GM19351 (cell line): ENCODE measurements around the gene GALNT14.
A peak's percentile ranks its signal among the peaks of the same experiment; 100 is the strongest.

Source experiments
- ATAC-seq: cut with Tn5 transposase; IDR thresholded peaks from one replicate; pipeline ENCODE4 v1.9.1; 2021; ENCODE audit warnings: mild to moderate bottlenecking, moderate library complexity; ENCODE audit not compliant: unreplicated experiment

Gene GALNT14

DNA sequence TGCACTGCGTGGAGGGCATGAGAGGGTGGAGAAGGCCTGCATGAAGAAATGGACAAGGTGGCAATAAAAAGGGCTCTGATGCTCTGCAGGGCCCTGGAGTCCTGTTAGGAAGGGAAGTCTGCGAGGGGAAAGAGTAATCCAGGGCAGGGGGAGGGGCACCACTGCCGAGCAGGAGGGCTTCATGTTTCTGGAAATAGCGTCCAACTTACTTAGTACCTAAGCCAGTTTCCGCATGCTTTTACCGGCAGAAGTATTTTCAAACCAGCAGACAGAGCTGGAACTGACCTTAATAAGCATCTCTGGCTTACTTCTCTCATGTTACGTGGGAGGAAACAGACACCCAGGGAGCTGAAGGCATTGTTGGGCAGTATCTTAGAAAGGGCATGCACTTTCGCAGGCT is 156.7 kb downstream of the GALNT14 start:
- ATAC-seq = no peak

DNA sequence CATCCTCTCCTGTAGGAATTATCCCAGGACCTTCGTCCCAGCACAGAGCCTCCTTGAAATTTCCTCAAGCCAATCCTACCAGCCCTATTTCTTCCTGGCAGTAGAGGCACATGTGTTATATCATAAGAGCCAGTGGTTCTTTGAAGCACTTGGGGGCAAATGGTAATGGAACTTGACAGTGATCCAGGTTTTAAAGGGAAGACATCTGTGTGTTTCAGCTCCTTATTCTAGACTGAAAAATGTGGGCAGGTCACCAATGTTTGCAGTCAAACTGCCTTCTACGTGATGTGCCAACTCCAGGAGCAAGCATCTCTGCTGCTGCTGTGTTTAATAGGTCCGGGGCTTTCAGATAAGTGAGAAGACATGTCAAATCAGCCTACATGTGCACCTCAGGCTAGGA is 157.1 kb downstream of the GALNT14 start:
- no peak for ATAC-seq

DNA sequence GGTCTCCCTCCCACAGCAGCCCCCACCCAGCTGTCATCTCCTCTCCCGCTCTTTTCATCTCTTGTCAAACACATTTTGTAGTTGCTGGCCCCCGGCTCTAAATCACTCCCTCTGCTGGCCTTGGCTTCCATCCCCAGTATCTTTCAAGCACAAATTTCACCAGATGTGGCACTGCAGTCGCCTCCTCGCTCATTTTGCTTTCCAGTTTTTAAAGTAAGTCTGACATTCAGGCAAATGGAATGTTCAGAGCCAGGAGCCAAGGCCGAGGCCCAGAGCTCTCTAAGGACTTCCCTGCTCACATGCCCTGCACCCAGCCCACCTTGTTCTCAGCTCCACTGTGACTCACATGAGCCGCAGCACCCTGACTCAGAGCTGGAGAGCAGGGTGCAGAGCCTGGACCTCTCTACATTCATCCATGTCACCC is 158.4 kb downstream of the GALNT14 start:
- no peak for ATAC-seq

DNA sequence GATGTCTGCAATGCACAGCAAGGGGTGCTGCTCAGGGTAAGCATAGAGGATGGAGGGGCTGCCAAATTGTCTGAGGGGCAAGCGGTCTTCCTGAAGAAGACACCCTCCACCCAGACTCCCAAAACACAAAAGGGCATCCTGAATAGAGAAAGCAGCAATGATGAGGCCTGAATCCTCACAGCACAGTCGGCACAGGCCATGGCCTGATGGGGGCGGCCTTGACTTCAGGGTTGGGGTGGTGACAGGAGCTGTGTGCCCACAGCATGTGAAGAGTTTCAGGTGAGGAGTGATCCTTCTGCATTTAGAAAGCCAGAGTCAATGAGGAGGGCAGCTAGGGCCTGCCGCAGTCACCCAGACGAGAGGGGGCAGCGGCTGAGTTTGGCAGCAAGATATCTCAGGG is 159.4 kb downstream of the GALNT14 start:
- no peak for ATAC-seq

DNA sequence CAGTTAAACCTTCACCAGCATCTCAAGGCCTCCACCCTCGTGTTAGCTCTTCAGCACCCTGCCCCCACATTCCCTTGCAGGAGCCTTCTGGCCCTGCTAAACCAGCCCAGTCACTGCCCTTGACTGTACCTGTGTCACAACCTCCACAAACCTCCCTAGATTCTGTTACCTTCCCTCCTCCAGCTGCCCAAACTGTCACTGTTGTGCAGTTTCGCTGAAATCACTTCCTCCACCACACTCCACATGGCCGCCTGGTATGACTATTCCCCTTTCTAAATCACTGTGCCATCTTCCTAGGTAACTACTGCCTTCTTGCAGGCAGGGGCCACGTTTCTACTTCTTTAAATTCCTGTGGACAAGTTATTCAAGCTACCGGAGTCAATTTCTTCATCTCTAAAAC is 160.2 kb downstream of the GALNT14 start:
- peak; percentile 73 for ATAC-seq

DNA sequence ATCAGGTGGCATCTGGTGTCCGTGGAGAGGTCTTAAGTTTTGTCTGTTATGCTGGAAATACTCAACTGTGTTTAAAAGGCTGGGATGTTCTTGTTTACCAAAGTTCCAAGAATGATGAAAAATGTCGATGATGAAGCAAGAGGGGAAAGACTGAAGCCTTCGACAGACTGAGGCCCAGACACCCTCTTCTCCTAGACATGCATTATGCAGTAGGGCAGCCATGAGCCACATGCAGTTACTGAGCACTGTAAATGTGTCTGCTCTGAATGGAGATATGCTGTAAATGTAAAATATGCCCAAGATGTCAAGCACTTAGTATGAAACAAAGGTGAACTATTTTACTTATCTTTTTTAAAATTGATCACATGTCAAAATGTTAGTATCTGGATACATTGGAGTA is 163.1 kb downstream of the GALNT14 start:
- no peak for ATAC-seq

DNA sequence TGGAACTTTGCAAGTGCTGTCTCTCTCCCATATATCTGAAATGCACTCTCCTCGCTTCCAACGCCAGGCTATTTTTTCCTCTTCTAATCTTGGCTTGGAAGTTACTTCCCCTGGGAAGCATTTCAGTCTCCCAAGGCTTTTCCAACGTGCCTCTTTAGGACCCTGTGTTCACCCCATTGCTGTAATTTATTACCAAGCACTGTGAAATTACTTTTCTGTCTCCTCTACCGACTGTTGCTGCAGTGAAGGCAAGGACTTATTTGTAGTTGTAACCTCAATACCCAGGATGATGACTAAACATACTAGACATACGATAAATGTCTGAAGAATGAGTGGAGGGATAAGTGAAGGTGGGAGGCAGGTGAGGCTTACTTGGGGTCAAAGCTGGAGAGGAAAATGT is 163.7 kb downstream of the GALNT14 start:
- no peak for ATAC-seq

DNA sequence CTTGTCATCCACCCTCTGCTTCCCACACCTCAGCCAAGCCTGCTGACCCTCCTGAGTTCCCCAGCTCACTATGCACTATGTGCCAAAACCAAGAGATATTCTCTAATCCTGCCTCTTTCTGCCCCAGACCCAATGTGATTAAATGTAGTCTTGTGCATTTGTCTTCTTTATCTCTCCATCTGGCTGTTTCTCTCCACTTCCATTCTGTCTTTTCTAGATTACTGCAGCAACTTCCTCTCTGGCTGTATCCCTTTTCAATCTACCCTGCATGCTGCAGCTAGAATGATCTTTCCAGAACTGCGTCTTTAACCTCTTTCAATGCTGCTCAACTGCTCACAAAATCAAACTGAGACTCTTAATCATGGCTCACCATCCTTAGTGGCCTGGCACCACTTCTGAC is 164.1 kb downstream of the GALNT14 start:
- no peak for ATAC-seq

DNA sequence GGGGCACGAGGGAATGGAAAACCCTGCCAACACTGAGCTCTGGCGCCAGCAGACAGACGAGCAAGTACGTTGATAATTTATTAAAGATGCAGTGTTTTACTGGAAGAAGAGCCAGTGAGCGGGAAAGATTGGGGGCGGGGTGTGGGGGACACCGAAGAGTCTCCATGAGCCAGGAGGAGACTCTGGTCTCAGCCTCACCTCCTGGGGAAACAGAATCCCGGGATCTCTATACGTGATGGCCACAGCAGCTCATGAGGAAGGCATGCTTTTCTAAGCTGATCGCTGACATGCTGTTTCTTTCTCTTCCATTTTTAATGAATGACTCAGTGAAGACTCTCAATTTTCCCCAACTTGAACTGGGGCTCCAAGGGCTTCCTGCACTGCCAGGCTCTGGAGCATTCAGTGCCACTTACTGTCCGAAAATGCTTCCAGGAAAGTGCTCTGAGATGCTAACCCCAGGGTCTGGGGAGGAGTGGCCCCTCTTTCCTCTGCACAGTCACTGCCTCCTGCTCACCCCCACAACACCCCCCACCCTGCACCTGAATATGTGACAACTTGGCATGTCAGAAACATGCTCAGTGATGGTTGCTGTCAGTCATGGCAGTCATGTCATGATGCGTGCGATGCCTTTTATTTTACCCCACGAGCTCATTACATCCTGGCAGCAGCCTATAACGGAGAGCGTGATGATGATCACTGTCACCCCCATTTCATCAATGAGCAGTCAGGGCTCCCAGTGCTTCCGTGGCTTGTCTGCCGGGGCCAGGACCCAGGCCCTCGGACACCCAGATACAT is 166.8 kb downstream of the GALNT14 start:
- ATAC-seq = no peak

DNA sequence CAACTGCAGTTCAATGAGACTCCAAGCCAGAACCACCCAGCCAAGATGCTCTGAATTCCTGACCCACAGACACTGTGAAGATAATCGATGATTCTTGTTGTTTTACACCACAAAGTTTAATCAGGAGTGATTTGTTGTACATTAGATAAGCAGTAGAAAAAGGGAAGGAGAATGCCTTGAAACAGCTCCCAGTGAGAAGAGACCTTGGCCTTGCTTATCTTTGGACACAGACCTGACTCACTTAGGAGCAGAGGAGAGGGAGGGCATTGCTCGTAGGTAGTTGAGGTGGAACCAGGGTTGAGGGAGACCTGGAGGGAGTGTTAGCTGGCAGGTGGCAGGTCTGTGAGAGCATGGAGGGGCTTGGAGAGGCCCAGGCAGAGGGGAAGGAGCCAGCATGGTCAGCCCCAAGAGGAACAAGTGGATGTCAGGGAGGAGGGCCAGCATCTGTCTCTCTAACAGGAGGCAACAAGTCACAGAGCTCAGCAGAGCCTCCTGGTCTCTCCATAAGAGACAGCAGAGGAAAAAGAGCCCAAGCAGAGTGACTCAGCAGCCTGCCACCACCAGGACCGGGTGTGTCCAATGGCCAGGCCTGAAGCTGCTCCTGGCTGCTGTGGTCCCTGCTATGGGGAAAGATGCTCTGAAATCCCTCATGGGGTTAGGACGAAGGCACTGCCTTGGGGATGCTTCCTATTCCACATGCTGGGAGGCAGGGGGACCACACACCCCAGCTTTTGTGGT is 169.4 kb downstream of the GALNT14 start:
- ATAC-seq = no peak

DNA sequence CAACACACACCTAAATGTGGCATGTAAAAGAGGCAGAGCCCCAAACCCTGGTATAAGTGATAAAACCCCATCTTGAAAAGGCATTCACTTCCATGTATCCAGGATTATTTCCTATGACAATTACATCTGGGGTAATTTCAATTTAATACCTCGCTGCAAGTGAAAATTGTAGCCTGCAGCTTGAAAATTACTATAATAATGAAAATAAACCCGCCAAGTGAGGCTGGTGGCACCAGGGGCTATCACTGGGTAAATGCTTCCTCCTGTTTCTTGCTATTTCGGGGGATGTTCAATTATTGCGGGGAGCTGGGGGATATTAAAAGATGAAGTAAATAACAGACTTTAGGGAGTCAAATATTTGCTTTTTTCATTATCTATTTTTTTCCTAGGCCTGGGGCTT is 171.5 kb downstream of the GALNT14 start:
- no peak for ATAC-seq

DNA sequence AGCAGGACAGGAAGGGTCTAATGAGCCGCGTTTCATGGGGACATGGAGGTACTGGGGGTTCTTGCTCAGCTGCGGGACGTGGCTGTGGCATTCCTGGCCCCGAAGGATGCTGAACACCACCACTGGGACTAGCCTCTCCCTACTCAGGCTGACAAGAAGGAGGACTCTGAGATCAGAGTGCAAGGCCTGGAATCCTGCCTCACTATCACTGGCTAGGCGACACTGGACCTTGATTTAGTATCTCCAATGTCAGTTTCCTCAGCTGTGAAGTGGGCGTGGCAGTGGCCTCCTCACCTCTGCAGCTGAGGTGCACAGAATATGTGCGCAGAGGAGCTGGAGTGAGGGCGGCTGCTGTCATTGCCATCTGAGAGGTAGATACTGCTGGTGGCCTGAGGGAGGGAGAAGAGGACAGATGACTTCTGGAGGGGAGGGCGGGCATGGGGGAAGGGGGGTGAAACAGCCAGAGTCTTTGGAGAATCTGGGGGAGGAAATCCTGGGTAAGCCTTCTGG is 173.2 kb downstream of the GALNT14 start:
- ATAC-seq = no peak

DNA sequence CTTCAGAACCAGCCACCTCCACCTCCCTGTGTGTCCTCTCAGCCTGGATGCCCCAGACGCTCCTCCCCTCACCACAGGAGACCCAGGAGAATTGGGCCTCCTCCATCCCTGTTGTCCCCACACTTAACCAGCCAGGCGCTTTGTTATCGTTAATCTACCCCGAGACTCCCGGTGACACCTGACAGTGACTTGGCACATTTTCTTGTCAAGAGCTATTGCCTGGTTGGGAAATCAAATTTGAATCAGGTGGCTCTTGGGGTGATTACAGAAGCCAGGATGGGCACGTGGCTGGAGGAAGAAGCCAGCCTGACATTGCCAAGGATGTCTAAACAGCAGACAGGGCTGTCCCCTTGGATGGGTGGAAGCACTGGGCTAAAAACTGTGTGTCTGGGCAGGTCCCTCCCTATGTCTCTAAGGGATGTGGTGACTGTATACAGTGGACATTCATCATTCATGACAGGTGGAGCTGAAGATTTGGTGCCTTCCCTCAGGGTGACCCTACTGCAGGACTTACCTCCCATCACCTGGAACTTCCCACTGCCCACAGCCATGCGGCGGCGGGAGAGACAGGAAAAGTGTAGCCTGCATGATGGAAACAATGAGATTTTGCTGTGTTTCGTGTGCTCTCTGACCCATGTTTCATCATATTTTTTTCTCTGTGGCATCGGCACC is 173.8 kb downstream of the GALNT14 start:
- no peak for ATAC-seq

DNA sequence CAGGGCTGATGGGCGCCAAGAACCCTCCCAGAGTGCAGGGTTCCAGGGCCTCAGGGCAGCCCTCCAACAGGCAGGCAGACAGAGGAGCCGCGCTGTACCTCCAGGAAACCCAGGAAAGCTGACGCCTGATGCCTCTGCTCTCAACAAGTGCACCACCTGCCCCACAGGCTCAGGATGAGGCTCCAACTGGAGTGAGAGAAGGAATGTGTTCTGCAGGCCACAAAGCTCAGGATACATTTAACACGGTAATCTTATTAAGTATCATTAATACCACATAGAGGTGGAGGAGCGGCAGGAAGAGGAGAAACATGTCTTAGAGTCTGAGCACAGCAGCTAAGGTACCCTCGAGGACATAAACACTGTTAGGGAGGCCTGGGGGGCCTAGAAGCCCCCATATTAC is 175.1 kb downstream of the GALNT14 start:
- ATAC-seq = no peak

DNA sequence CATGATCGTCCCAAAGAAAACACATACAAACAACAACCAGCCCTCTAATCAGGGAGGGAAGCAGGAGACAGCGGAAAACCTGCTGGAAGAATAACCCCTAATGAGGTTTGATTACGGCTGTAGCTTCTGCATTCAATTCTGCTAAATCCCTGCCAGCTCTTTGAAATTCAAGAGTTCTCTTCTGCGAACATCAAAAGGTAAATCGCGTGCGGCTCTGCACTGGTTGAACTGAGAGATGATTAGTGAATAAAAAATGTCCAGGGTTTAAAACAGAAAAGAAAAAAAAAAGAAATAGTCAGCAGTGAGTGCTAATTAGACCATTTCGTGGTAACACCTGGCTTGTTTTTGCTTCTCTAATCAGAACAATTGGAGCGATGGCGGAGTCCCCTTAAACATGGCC is 178.0 kb downstream of the GALNT14 start:
- no peak for ATAC-seq

DNA sequence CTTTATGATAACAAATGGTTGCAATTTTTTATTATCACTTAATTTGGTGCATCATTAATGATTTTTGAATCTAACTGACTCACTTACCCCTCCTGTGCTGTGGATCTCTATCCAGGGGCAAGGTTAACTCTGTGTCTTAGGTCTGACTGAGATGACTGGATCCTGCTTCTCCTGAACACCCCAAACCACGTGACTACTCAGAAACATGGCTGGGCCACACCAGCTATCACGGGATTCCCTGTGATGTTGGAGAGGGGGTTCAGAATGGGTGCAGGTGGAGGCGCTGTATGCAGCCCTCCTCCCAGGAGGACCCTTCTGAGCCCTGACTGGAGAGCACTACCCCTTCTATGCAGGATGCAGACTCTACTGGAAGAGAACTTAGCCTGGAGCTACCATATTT is 178.6 kb downstream of the GALNT14 start:
- no peak for ATAC-seq

DNA sequence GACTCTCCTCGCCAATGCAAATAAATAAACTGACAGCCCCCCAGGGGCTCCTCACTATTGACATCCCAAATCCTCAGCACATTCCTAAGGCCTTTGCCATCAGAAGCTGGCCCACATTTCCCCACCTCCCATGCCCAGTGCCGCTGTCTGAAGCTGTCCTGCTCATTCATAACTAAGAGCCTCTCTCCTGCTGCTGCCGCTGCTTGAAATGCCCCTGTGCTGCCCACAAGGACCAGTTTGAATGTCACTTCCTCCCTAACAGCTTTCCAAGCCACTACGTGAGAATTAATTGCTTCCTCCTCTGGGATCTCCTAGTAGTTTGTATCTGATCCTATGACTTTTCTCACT is 179.3 kb downstream of the GALNT14 start:
- ATAC-seq = no peak

DNA sequence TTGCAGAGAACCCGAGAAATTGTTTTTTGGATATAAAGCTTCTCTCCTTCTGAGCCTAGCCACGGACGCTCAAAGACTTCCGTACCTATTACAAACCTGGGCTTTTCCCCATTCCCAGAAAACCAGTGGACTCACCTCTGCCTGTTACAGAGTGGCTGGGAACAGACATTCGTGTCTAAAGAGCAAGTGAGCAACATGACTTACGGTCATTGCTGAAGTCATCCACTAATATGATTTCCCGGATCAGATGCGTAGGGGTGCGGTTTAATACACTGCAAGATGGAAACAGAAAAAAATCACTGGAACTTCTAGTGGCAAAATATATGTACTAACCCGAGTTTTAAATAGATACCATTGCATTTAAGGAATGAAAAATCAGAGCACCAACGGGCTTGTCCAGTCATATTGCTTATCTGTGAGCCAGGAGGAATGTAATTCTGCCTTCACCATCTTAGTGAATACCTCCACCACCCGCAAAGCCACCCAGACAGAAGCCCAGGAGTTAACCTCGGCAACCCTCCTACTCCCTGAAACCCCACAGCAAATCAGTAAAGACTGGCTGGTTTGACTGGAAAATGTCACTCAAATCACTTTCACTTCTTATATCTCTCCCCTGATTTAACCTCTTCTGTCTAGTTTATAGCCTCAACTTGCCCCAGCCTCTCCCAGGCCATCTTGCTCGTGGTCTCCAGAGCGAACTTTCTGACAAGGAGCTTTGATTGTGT is 179.9 kb downstream of the GALNT14 start:
- no peak for ATAC-seq

DNA sequence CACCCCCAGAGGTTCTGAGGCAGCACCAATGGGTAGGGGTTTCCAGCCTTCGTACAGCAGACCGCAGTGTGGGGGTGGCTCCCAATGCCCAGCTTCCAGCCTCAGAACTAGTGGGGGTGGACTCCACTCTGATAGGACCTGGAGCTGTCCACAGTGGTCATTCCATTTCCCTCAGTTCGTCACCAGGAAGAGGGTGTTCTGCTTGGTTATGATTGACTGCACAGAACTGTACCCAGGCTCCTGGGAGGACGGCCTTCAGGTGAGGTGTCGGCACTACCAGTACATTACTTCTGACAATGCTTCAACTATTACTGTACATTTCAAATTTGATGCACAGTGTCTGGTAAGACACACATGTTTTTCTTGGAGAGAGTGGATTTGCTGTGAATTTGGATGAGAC is 180.6 kb downstream of the GALNT14 start:
- ATAC-seq = no peak

DNA sequence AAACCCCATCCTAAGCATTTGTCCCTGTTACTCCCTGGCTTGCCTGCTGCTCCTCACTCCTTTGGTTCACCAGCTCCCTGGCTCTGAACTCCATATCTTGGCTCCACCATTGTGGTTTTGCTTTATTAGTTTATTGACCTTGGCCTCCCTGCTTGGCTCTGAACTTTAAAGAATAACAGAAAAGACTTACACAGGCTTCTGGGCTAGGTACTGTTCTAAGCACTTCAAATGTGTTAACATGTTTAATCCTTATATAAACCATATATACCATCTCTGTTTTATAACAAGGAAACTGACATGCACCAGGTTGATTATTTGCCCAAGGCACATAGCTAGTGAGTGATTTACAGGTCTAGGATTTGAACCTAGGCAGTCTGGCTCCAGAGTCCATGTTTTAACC is 181.2 kb downstream of the GALNT14 start:
- ATAC-seq = no peak

DNA sequence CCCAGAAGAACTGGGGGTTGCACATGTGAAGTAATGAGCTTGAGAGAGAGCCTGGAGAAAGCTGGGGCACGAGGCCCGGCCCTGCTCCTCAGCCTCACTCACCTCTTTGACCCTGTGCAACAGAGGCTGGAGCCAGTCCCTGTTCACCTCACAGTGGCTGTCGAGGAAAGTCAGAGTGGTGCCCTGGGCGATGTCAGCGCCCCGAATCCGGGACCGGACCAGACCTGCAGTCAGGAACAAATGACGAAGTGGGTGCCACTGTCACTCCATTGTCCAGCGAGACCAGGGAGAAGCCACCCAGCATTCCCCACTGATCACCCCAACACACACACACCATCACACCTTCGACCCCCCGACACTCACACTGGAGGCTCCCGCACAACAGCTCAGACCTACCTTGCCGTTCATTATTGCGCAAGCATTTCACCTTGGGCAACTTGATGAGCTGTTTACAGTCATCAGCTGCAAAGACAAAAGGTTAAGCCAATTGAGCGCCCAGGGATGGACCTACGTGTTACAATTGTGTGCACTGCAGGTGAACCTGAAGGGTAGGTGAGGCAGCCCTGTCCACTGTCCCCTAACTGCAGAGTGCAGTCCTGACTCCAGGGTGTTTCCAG is 182.6 kb downstream of the GALNT14 start:
- ATAC-seq = no peak
